Measurements from ENCODE around the gene GAB4.

Gene GAB4

DNA sequence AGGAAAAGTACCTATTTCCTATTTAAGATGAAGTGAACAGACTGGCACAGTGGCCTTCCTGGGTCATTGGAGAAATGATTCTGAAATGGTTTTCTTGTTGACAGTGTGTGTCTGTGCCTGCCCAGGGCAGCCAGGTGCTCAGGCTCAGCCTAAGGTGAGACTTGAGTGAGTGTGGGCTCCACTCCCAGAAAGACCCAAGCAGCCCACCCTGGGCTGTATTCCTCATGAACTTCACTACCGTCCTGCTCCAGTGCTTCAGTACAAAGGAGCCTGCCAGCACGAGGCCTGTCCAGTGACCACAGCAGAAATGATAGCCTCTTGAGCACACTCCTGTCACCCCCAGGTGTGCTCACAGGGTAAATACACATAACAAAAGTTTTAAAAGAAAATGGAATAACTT lies 49.5 kb downstream of the GAB4 start:
- Histone ChIP-seq H3K36me3 (ENCODE audit: control insufficient read depth in 2 of 2, insufficient read depth in 1 of 2, low read length in 2 of 2) (no peaks in the 10 kb centered on the region), H3K9me3 (ENCODE audit: control insufficient read depth, insufficient read depth, low read depth, low read length) (no peaks in the 10 kb centered on the region), H3K4me3 (ENCODE audit: low read depth, low read length) (no peak overlapping the region), H3K4me1 (ENCODE audit: control insufficient read depth, insufficient read depth, low read length) (no peaks in the 10 kb centered on the region), H3K27ac (ENCODE audit: extremely low read depth, low read depth, low read length) (no peak overlapping the region)
- no peak for TF ChIP-seq ZNF221 (tag by site-specific recombination; IDR thresholded peaks at IDR 0.05; ENCODE audit: borderline replicate concordance)
- TF ChIP-seq, protein P1, sequence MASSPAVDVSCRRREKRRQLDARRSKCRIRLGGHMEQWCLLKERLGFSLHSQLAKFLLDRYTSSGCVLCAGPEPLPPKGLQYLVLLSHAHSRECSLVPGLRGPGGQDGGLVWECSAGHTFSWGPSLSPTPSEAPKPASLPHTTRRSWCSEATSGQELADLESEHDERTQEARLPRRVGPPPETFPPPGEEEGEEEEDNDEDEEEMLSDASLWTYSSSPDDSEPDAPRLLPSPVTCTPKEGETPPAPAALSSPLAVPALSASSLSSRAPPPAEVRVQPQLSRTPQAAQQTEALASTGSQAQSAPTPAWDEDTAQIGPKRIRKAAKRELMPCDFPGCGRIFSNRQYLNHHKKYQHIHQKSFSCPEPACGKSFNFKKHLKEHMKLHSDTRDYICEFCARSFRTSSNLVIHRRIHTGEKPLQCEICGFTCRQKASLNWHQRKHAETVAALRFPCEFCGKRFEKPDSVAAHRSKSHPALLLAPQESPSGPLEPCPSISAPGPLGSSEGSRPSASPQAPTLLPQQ (tag by site-specific recombination; IDR thresholded peaks at IDR 0.05): no peak
- TF ChIP-seq SETDB1 (IDR thresholded peaks at IDR 0.05; ENCODE audit: insufficient read length, low read length): no peak
- no peak for TF ChIP-seq ZNF747 (tag by site-specific recombination; IDR thresholded peaks at IDR 0.05)
- TF ChIP-seq ZNF571 (tag by site-specific recombination; IDR thresholded peaks at IDR 0.05): no peak
- TF ChIP-seq ZSCAN30 (tag by site-specific recombination; IDR thresholded peaks at IDR 0.05): no peak
- no peak for TF ChIP-seq ZNF37A (tag by site-specific recombination; IDR thresholded peaks at IDR 0.05)
- no peak for TF ChIP-seq ZNF658 (tag by site-specific recombination; IDR thresholded peaks at IDR 0.05)
- TF ChIP-seq, protein P2, sequence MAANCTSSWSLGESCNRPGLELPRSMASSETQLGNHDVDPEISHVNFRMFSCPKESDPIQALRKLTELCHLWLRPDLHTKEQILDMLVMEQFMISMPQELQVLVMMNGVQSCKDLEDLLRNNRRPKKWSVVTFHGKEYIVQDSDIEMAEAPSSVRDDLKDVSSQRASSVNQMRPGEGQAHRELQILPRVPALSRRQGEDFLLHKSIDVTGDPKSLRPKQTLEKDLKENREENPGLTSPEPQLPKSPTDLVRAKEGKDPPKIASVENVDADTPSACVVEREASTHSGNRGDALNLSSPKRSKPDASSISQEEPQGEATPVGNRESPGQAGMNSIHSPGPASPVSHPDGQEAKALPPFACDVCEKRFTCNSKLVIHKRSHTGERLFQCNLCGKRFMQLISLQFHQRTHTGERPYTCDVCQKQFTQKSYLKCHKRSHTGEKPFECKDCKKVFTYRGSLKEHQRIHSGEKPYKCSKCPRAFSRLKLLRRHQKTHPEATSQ (tag by site-specific recombination; IDR thresholded peaks at IDR 0.05): no peak
- TF ChIP-seq, protein P3, sequence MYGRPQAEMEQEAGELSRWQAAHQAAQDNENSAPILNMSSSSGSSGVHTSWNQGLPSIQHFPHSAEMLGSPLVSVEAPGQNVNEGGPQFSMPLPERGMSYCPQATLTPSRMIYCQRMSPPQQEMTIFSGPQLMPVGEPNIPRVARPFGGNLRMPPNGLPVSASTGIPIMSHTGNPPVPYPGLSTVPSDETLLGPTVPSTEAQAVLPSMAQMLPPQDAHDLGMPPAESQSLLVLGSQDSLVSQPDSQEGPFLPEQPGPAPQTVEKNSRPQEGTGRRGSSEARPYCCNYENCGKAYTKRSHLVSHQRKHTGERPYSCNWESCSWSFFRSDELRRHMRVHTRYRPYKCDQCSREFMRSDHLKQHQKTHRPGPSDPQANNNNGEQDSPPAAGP (tag by site-specific recombination; IDR thresholded peaks at IDR 0.05): no peak
- TF ChIP-seq ZNF701 (tag by site-specific recombination; IDR thresholded peaks at IDR 0.05): no peak
- no peak for TF ChIP-seq ZFP41 (tag by site-specific recombination; IDR thresholded peaks at IDR 0.05; ENCODE audit: borderline replicate concordance)
- TF ChIP-seq ZNF239 (tag by site-specific recombination; IDR thresholded peaks at IDR 0.05): no peak
- no peak for TF ChIP-seq ZNF155 (tag by site-specific recombination; IDR thresholded peaks at IDR 0.05)
- no peak for TF ChIP-seq GLI4 (tag by site-specific recombination; IDR thresholded peaks at IDR 0.05)
- no peak for TF ChIP-seq ZNF843 (tag by site-specific recombination; IDR thresholded peaks at IDR 0.05)
- no peak for TF ChIP-seq ZNF830 (tag by site-specific recombination; IDR thresholded peaks at IDR 0.05; ENCODE audit: low read depth)
- ChIA-PET POLR2A (no interaction called here), CTCF (no interaction called here)

DNA sequence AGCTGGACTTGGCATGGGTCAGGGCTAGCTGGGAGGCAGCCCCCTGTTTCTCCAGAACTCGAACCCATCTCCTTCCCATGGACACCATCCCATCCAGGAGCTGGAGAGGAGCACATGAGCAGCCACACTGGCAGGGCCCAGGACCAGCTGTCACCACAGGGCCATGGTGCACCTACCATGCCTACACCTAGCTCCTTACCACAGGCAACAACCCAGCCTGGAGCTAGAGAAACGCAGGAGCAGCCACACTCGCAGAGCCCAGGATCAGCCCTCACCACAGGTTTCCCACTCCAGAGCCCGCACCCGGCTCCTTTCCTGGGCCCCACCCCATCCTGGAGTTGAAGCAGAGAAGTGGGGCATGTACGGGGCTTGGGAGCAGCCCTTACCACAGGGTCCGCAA lies 50.2 kb downstream of the GAB4 start:
- no peak overlapping the region for H3K27ac ChIP-seq (ENCODE audit: extremely low read depth, low read depth, low read length)
- ChIA-PET CTCF (interaction anchor here (0.7 kb wide), 1 partner anchor 35 kb away, joined by 3 read pairs; no protein-coding TSS in a partner anchor), POLR2A (no interaction called here)
- TF ChIP-seq ZNF114 (tag by site-specific recombination; IDR thresholded peaks at IDR 0.05) (no peak), ZNF133 (tag by site-specific recombination; IDR thresholded peaks at IDR 0.05) (no peak), MYNN (tag by site-specific recombination; IDR thresholded peaks at IDR 0.05; ENCODE audit: borderline replicate concordance) (no peak), ZNF2 (tag by site-specific recombination; IDR thresholded peaks at IDR 0.05) (no peak), ZNF558 (tag by site-specific recombination; IDR thresholded peaks at IDR 0.05) (no peak), ZNF311 (tag by site-specific recombination; IDR thresholded peaks at IDR 0.05; ENCODE audit: borderline replicate concordance) (no peak), ZNF510 (tag by site-specific recombination; IDR thresholded peaks at IDR 0.05; ENCODE audit: insufficient replicate concordance) (no peak)
- TF ChIP-seq, protein P4, sequence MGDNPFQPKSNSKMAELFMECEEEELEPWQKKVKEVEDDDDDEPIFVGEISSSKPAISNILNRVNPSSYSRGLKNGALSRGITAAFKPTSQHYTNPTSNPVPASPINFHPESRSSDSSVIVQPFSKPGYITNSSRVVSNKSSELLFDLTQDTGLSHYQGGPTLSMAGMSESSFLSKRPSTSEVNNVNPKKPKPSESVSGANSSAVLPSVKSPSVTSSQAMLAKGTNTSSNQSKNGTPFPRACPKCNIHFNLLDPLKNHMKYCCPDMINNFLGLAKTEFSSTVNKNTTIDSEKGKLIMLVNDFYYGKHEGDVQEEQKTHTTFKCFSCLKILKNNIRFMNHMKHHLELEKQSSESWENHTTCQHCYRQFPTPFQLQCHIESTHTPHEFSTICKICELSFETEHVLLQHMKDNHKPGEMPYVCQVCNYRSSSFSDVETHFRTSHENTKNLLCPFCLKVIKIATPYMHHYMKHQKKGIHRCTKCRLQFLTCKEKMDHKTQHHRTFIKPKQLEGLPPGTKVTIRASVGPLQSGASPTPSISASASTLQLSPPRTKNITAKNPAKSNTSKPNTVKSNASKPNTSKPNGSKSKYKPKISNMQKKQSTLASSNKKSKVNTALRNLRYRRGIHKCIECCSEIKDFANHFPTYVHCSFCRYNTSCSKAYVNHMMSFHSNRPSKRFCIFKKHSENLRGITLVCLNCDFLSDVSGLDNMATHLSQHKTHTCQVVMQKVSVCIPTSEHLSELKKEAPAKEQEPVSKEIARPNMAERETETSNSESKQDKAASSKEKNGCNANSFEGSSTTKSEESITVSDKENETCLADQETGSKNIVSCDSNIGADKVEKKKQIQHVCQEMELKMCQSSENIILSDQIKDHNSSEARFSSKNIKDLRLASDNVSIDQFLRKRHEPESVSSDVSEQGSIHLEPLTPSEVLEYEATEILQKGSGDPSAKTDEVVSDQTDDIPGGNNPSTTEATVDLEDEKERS (tag by site-specific recombination; IDR thresholded peaks at IDR 0.05): no peak
- no peaks in the 10 kb centered on the region for H3K36me3 ChIP-seq (ENCODE audit: control insufficient read depth in 2 of 2, insufficient read depth in 1 of 2, low read length in 2 of 2)
- H3K4me3 ChIP-seq (ENCODE audit: low read depth, low read length): no peak overlapping the region
- H3K4me1 ChIP-seq (ENCODE audit: control insufficient read depth, insufficient read depth, low read length): no peaks in the 10 kb centered on the region
- H3K9me3 ChIP-seq (ENCODE audit: control insufficient read depth, insufficient read depth, low read depth, low read length): no peaks in the 10 kb centered on the region
